ENCODE results near the gene DYSF. TPM values are rescaled to one million over a fixed set of nuclear protein-coding genes. Genes with fewer than 3 reads are reported as not detected.

The DYSF gene
- total and polyA plus RNA-seq, 2 donors (not counting 3 experiments of a cell fraction or from before 2014, with no cell fraction given), result 50.9 to 152 TPM

GRCh38 chr2:71689393-71689792 is 236.0 kb downstream of the DYSF start:
- TF ChIP-seq CTCF (IDR thresholded peaks at IDR 0.05; ENCODE audit: extremely low read depth in 1 of 2, insufficient read depth in 1 of 2, low read depth in 1 of 2, low read length in 2 of 2) (no peak), MAX (IDR thresholded peaks at IDR 0.05; ENCODE audit: insufficient read depth, insufficient read length) (no peak), EZH2 (IDR thresholded peaks at IDR 0.05; ENCODE audit: borderline replicate concordance, low read depth, low read length, severe bottlenecking) (no peak), MYC (IDR thresholded peaks at IDR 0.05; ENCODE audit: low read depth, low read length) (no peak), POLR2A (IDR thresholded peaks at IDR 0.05; ENCODE audit: low read depth, low read length) (no peak), POLR2AphosphoS5 (IDR thresholded peaks at IDR 0.05; ENCODE audit: insufficient read depth, low read depth, low read length) (no peak), FOS (IDR thresholded peaks at IDR 0.05; ENCODE audit: borderline replicate concordance, insufficient read depth, low read length) (no peak), GATA2 (IDR thresholded peaks at IDR 0.05; ENCODE audit: insufficient read depth, insufficient read length, low read depth, low read length) (no peak), JUN (IDR thresholded peaks at IDR 0.05; ENCODE audit: borderline replicate concordance, insufficient read depth, insufficient read length, low read depth) (no peak)
- H3K36me3 ChIP-seq (ENCODE audit: control insufficient read depth in 2 of 2, extremely low read depth in 1 of 2, insufficient read depth in 2 of 2, low read length in 2 of 2), result peaks cover 0 to 23% of the 10 kb centered on the region in 2 experiments
- no peaks in the 10 kb centered on the region for H3K27me3 ChIP-seq (ENCODE audit: control insufficient read depth in 2 of 2, insufficient read depth in 2 of 2, low read length in 2 of 2)
- H3K9ac ChIP-seq (replicated peaks; ENCODE audit: extremely low read depth, insufficient read depth, low read length), result no peak overlapping the region
- H3K4me1 ChIP-seq (ENCODE audit: control insufficient read depth, extremely low read depth, insufficient read depth, low read length), result no peaks in the 10 kb centered on the region
- H2AFZ ChIP-seq (ENCODE audit: low read depth, low read length), result no peak overlapping the region
- no peaks in the 10 kb centered on the region for H3K9me3 ChIP-seq (replicated peaks; ENCODE audit: control insufficient read depth, insufficient read depth, low read length)
- no peaks in the 10 kb centered on the region for H4K20me1 ChIP-seq (replicated peaks; ENCODE audit: control insufficient read depth, extremely low read depth, insufficient read depth, low read length)
- H3K4me2 ChIP-seq (ENCODE audit: insufficient read depth, low read length), result no peak overlapping the region
- no peaks in the 10 kb centered on the region for H3K79me2 ChIP-seq (ENCODE audit: control insufficient read depth, insufficient read depth, low read length)
- intact Hi-C loops (cut with micrococcal nuclease), result no loop called here
- DNase-seq (ENCODE audit: low read depth, low spot score) (no peak), FAIRE-seq (no peak)
- no peaks in the 10 kb centered on the region for H3K9me1 ChIP-seq (replicated peaks; ENCODE audit: control insufficient read depth, extremely low read depth, insufficient read depth, low read length)
- CTCF ChIA-PET, result interaction anchor here (1.8 kb wide), 1 partner anchor 109 kb away, joined by 9 read pairs; no protein-coding TSS in a partner anchor
- no TSS peak for BruUV-seq (replicated peaks)
- POLR2A ChIA-PET, result no interaction called here
- no peak overlapping the region for H3K27ac ChIP-seq (ENCODE audit: insufficient read depth, low read depth, low read length)
- H3K4me3 ChIP-seq (replicated peaks in 1 of 3; ENCODE audit: insufficient read depth in 1 of 3, low read depth in 1 of 3, low read length in 3 of 3), result no peak overlapping the region
- dilution Hi-C loops (cut with MboI; ENCODE audit: extremely low pct_ligation_motif_present, low sequenced_read_pairs), result no loop called here

All from endothelial cell of umbilical vein (primary cell).